ENCODE measurements around the gene MAPKBP1.

Gene MAPKBP1

DNA sequence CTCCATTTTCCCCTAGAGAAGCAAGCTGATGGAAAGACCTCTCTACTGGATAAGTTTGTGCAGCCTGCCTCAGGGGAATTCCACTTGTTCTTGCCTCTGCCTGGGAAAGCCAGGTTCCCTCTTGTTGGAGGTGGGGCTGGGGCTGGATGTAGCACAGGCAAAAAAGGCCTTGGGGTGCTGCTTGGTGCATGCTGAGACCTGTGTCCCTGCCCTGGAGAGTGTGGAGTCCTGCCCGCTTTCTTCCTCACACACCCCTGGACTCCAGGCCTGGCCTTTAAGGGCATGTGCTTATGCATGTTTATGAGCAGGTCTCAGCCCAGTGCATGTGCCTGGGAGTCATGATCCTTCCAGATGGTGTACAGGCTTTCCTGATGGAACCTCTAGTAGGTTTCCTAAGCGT lies 30.1 kb downstream of the MAPKBP1 start:
- TF ChIP-seq Cebpa-rat (IDR thresholded peaks at IDR 0.05) = no peak
- H3K4me1 ChIP-seq = peaks cover 37% of the 10 kb centered on the region
- H4K20me1 ChIP-seq = no peaks in the 10 kb centered on the region; the same call in 1 of the 2 replicates
- peak overlapping the region; percentile 60 for H3K27ac ChIP-seq
- peaks cover 17% of the 10 kb centered on the region for H3K9me3 ChIP-seq
- no peaks in the 10 kb centered on the region for H3K27me3 ChIP-seq
- H3K4me3 ChIP-seq = no peak overlapping the region
- peak overlapping the region; percentile 61 for H3K9ac ChIP-seq
- H3K4me2 ChIP-seq = peak overlapping the region; percentile 55
- H3K36me3 ChIP-seq = peaks cover 60% of the 10 kb centered on the region

DNA sequence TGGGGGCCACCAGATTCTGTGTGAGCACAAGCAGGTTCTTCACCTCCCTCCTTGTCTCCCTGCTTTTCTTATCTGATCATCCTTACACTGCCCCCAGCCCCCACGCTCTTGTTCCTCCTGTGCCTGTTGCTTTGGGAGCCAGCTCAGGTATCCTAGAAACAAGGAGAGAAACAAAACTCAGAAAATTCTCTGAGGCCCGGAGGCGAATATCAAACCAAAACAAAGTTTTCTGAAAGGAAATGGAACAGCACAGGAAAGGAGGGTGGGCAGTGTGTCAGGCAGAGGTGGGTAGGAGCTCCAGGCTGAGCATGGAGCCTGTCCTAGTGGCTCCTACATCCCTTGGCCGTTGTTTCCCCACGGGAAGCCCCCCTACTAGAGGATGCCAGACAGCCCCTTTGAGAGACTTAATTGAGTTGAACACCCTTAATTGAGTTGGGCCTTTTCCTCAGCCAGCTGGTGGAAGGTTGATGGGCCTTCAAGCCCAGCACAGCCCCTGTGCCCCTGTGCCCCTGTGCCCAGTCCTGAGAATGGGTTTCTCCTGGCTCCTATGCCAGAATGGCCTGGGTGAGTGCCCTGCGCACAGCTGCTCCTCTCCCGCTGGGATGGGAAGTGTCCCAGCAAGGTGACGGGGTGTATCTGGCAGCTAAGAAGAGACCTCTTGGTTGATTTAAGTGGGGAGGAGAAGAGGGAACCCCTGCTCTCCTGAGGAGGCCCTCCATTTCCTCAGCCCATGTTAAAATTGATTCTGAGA lies 30.8 kb downstream of the MAPKBP1 start:
- peaks cover 40% of the 10 kb centered on the region for H3K4me1 ChIP-seq
- H3K27me3 ChIP-seq = no peaks in the 10 kb centered on the region
- H3K27ac ChIP-seq = peak overlapping the region; percentile 60
- H3K4me2 ChIP-seq = peak overlapping the region; percentile 55
- H3K4me3 ChIP-seq = no peak overlapping the region
- TF ChIP-seq Cebpa-rat (IDR thresholded peaks at IDR 0.05) = no peak
- peaks cover 53% of the 10 kb centered on the region for H3K36me3 ChIP-seq
- H3K9me3 ChIP-seq = peaks cover 17% of the 10 kb centered on the region
- H4K20me1 ChIP-seq = no peaks in the 10 kb centered on the region; the same call in 1 of the 2 replicates
- peak overlapping the region; percentile 61 for H3K9ac ChIP-seq

DNA sequence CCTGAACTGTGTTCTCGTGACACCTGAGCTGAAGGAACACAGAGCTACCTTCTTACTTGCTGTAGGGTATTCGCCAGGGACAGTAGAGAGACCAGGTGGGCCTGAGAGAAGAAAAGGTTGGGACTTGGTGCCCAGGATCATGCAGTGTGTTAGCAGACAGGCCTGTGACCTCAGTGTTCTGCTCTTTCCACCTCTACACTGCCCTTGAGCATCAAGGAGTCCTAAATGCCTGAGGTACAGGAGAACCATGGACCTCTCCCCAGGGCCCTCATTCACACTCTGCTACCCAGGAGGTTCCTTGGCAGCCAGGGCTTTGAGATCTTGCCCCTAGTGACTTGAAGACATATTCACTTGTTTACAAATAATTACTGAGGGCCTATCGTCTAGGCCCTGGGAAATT lies 31.4 kb downstream of the MAPKBP1 start:
- Histone ChIP-seq H4K20me1 (no peaks in the 10 kb centered on the region; the same call in 1 of the 2 replicates), H3K9me3 (peaks cover 15% of the 10 kb centered on the region), H3K27me3 (no peaks in the 10 kb centered on the region), H3K9ac (no peak overlapping the region), H3K4me3 (no peak overlapping the region), H3K4me2 (peak overlapping the region; percentile 55), H3K4me1 (peaks cover 47% of the 10 kb centered on the region), H3K36me3 (peaks cover 47% of the 10 kb centered on the region), H3K27ac (peak overlapping the region; percentile 60)
- no peak for TF ChIP-seq Cebpa-rat (IDR thresholded peaks at IDR 0.05)

DNA sequence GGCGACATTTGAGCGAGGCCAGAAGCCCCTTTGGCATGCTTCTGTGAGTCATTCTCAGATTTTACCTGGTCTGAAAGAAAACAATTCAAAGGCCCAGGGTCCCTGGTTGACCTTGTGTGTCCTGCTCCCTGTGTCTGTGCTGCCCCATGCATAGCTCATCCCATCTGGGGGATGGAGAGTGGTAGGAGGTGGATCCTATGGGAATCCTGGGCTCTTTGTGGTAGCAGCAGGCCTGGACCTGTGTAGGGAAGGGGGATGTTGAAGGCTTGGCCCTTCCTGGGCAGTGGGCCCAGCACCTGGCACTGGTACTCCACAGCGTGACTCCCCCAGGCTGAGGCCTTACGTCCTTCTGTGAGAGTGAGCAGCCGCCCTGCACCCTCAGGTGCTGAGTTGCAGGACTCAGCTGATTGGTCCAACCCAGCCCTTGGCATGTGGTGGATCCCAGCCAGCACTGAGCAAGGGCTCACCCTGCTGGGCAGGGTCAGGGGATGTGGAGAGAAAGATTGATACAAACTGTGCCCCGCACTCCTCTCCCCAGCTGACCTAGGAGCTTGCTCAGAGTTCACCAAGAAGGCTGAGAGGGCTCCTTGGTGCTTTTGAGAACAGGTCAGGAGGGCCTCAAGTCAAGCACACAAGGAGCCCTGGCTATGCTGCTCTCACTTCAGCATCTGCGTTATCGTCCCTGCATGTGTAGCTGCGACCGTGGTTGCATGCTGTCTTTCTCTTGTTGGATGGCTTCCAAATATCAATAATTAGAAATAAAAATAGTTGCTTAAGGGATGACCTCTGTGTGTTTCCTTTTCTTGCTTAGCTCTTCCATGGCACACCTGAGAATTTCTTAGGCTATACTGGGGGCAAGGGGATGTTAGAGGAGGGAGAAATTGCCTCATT lies 32.3 kb downstream of the MAPKBP1 start:
- Histone ChIP-seq H3K36me3 (peaks cover 39% of the 10 kb centered on the region), H3K27me3 (no peaks in the 10 kb centered on the region), H3K4me1 (peaks cover 53% of the 10 kb centered on the region), H4K20me1 (no peaks in the 10 kb centered on the region; the same call in 1 of the 2 replicates), H3K4me2 (no peak overlapping the region), H3K9me3 (peaks cover 6% of the 10 kb centered on the region), H3K27ac (0 out of 2 replicates have a peak overlapping the region, but pooled peaks have one; percentile 3), H3K9ac (no peak overlapping the region; the same call in 1 of the 2 replicates), H3K4me3 (no peak overlapping the region)
- TF ChIP-seq Cebpa-rat (IDR thresholded peaks at IDR 0.05) = no peak

DNA sequence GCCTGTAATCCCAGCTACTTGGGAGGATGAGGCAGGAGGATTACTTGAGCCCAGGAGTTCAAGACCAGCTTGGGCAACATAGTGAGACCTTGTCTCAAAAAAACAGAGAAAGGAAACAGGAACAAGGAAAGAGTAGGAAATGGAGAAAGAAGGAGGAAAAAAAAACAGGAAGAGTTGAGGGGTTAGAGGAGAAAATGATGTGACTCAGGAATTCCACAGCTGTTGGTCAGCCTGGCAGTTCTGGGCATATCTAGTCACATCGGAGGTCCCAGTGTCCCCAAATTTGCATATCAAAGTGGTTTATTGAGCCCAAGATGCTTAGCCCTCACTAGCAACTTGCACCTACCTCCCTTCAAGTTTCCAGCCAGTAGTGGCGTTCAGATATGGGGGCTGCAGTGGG lies 34.8 kb downstream of the MAPKBP1 start:
- Histone ChIP-seq H3K4me2 (peak overlapping the region; percentile 78), H3K36me3 (peaks cover 32% of the 10 kb centered on the region), H3K27ac (peak overlapping the region; percentile 72; the same call in 1 of the 2 replicates), H3K9ac (0 out of 2 replicates have a peak overlapping the region, but pooled peaks have one; percentile 52), H3K4me1 (peaks cover 74% of the 10 kb centered on the region), H3K4me3 (no peak overlapping the region; the same call in 1 of the 2 replicates), H3K27me3 (no peaks in the 10 kb centered on the region), H4K20me1 (no peaks in the 10 kb centered on the region; the same call in 1 of the 2 replicates), H3K9me3 (no peaks in the 10 kb centered on the region)
- no peak for TF ChIP-seq Cebpa-rat (IDR thresholded peaks at IDR 0.05)

DNA sequence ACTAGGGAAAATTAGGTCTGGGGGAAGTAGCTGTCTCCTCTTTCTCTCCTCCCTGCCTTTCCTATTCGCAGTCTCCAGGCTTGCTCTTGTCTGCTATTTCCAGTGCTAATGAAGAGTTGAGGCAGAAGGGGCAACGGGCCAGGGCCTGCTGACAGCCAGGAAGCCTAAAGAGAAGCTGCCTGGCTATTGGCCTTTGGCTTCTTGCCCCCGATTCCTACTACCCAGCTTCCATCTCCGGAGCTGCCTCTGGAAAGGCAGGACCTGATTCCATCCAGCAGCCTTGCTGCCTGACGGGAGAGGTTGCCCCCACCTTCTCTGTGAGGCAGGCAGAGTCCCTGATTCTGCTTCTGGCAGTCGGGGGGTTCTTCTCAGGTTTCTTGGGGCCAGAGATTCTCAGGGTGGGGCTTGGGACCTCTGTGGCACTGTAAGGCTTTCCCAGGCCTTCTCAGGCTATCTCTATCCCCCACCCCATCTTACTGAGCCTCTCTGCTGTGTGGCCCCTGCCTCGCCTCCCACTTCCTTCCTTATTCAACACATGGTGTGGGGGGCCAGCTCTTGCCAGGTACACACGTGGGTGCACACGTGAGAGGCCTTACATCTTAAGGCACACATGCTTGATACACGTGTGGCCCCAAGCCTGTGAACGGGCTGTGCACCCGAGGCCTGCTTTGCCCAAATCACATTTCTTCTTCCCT lies 35.4 kb downstream of the MAPKBP1 start:
- Histone ChIP-seq H3K9me3 (no peaks in the 10 kb centered on the region), H3K36me3 (peaks cover 38% of the 10 kb centered on the region), H3K4me2 (peak overlapping the region; percentile 78)

DNA sequence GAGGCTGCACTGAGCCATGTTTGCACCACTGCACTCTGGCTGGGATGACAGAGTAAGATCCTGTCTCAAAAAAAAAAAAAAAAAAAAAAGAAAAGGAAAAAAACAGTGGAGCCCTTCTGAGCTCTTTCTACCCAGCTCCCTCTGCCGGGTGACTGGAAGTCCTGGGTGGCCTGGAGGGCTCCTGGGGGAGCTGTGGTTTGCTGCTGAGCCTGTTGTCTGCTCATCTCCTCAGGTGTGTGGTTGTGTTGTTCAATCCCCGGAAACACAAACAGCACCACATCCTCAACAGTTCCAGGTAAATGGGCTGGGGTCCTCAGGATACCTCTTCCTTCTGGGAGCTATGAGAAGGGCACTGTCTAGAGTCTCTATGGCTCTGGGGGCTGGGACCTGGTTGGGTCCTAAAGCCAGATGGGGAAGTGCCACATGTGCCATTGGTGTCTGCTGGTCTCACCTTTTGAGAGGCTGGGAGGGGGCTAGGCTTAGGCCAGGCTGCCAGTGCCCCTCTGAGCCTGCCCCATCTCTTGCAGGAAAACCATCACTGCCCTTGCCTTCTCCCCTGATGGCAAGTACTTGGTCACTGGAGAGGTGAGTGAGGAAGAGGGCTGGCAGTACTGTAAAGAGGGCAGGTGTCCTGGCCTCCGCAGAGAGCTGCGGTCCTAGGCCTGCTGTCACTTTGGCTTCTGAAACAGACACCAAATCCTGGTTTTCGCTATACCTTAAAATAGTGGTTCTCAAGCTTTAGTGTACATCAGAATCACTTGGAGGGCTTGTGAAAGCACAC lies 36.6 kb downstream of the MAPKBP1 start:
- peaks cover 57% of the 10 kb centered on the region for H3K4me1 ChIP-seq
- no peaks in the 10 kb centered on the region; the same call in 1 of the 2 replicates for H4K20me1 ChIP-seq
- TF ChIP-seq Cebpa-rat (IDR thresholded peaks at IDR 0.05) = no peak
- H3K9me3 ChIP-seq = no peaks in the 10 kb centered on the region
- H3K4me3 ChIP-seq = no peak overlapping the region
- H3K9ac ChIP-seq = no peak overlapping the region
- H3K4me2 ChIP-seq = peak overlapping the region; percentile 78
- H3K27me3 ChIP-seq = no peaks in the 10 kb centered on the region
- peak overlapping the region; percentile 19; the same call in 1 of the 2 replicates for H3K27ac ChIP-seq
- peaks cover 49% of the 10 kb centered on the region for H3K36me3 ChIP-seq

More for the DNA sequence above, 35.4 kb downstream of the MAPKBP1 start:
- peaks cover 69% of the 10 kb centered on the region for H3K4me1 ChIP-seq
- no peak for TF ChIP-seq Cebpa-rat (IDR thresholded peaks at IDR 0.05)
- H3K27me3 ChIP-seq = no peaks in the 10 kb centered on the region
- no peak overlapping the region; the same call in 1 of the 2 replicates for H3K4me3 ChIP-seq
- peak overlapping the region; percentile 52; the same call in 1 of the 2 replicates for H3K9ac ChIP-seq
- no peaks in the 10 kb centered on the region; the same call in 1 of the 2 replicates for H4K20me1 ChIP-seq
- peak overlapping the region; percentile 72 for H3K27ac ChIP-seq

DNA sequence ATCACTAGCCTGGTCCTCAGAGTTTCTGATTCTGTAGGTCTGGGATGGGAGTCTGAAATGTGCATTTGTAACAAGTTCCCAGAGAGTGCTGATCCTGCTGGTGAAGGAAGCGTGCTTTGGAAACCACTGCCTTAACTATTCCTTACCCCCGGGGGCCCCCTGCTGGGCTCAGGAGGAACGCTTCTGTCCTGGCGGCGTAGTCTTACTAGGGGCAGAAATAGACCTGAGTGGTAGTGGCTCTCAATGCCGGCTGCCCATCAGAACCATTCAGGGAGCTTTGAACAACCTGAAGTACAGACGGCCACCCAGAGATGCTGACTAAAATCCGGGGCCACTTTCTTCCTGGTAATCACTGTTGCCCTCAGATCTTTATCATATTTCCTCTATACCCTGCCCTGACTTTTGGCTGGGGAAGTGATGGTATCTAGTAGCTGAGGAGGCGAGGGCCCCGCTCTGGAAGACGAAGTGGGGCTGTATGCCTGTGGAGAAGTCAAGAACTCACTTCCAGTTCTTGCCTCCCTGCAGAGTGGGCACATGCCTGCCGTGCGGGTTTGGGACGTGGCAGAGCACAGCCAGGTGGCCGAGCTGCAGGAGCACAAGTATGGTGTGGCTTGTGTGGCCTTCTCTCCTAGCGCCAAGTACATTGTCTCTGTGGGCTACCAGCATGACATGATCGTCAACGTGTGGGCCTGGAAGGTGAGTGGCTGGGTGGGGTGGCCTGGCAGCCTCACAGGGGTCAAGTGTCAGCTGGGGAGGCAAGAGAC lies 37.3 kb downstream of the MAPKBP1 start:
- Histone ChIP-seq H3K27me3 (no peaks in the 10 kb centered on the region), H3K4me3 (no peak overlapping the region), H4K20me1 (no peaks in the 10 kb centered on the region; the same call in 1 of the 2 replicates), H3K36me3 (peaks cover 52% of the 10 kb centered on the region), H3K4me1 (peaks cover 49% of the 10 kb centered on the region), H3K27ac (no peak overlapping the region), H3K9ac (no peak overlapping the region), H3K9me3 (no peaks in the 10 kb centered on the region), H3K4me2 (peak overlapping the region; percentile 78)
- TF ChIP-seq Cebpa-rat (IDR thresholded peaks at IDR 0.05) = no peak

Measured in BLaER1 (cell line).